ENCODE data around the gene BUB3. TPM values are rescaled to one million over a fixed set of nuclear protein-coding genes. Genes with fewer than 3 reads are reported as not detected.
A peak's percentile ranks its signal among the peaks of the same experiment; 100 is the strongest.
"Not testable (repeated sequence)": the region's sequence is repeated elsewhere in the genome, so short reads cannot be mapped to it uniquely, and the experiment has no call there.

The BUB3 gene
- total RNA-seq, 2 donors from 2014 or later, result 163 to 226 TPM

GRCh38 chr10:123154711-123155505, 706 bp downstream of the BUB3 start:
- Mint-ChIP-seq H3K36me3 (peaks cover 36% of the 10 kb centered on the region), H3K4me3 (peak overlapping the region; percentile 97), H3K4me1 (ENCODE audit: low read depth in 2 of 2) (peaks cover 39 to 52% of the 10 kb centered on the region in 2 donors), H3K9me3 (no peaks in the 10 kb centered on the region), H3K27me3 (peaks cover 7 to 8% of the 10 kb centered on the region in 2 donors), H3K27ac (peak overlapping the region; percentile 98)
- DNase-seq (ENCODE audit: low spot score) (peak; percentile 87), ATAC-seq (peak; percentile 71 to 78)

- Mint-ChIP-seq H3K4me3 (peak overlapping the region; percentile 97), H3K4me1 (ENCODE audit: low read depth in 2 of 2) (peaks cover 47 to 63% of the 10 kb centered on the region in 2 donors), H3K27ac (peak overlapping the region; percentile 17 to 98), H3K27me3 (peaks cover 7 to 8% of the 10 kb centered on the region in 2 donors), H3K36me3 (peaks cover 36% of the 10 kb centered on the region), H3K9me3 (no peaks in the 10 kb centered on the region)
- DNase-seq (ENCODE audit: low spot score) (no peak), ATAC-seq (no peak)
Observed at GRCh38 chr10:123156078-123156477, 1.9 kb downstream of the BUB3 start.

DNA sequence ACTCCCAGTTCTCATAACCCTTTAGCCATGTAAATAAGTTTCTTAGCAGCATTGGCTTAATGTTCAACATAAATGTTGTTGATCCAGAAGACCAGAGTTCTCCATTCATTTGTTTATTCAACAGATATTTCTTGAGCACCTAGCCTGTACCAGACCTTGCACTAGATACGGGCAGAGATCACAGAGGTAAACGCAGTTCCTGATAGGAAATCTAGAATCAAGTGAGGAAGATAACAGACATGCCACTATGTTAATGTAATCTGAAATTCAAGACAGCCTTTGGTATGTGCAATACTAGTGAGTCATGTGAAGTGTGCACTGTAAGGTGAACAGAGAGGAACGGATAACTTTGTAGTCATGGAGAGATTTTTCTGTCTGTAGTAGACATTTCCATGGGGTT, 3.0 kb downstream of the BUB3 start:
- peaks cover 43% of the 10 kb centered on the region for H3K36me3 Mint-ChIP-seq
- H3K4me3 Mint-ChIP-seq, result peak overlapping the region; percentile 97
- no peaks in the 10 kb centered on the region for H3K9me3 Mint-ChIP-seq
- no peak for ATAC-seq
- peaks cover 5 to 6% of the 10 kb centered on the region in 2 donors for H3K27me3 Mint-ChIP-seq
- DNase-seq (ENCODE audit: low spot score), result no peak
- peaks cover 47 to 68% of the 10 kb centered on the region in 2 donors for H3K4me1 Mint-ChIP-seq (ENCODE audit: low read depth in 2 of 2)
- peak overlapping the region in 1 of 2 donors; percentile 98 for H3K27ac Mint-ChIP-seq

- ATAC-seq (no peak), DNase-seq (ENCODE audit: low spot score) (no peak)
- H3K27ac Mint-ChIP-seq, result peak overlapping the region; percentile 79 to 83
- H3K4me1 Mint-ChIP-seq (ENCODE audit: low read depth in 2 of 2), result peaks cover 51 to 63% of the 10 kb centered on the region in 2 donors
- peaks cover 47% of the 10 kb centered on the region for H3K36me3 Mint-ChIP-seq
- H3K4me3 Mint-ChIP-seq, result peak overlapping the region; percentile 97
- no peaks in the 10 kb centered on the region for H3K27me3 Mint-ChIP-seq
- no peaks in the 10 kb centered on the region for H3K9me3 Mint-ChIP-seq
Observed at GRCh38 chr10:123158682-123159081, 4.5 kb downstream of the BUB3 start.

- Mint-ChIP-seq H3K4me1 (ENCODE audit: low read depth in 2 of 2) (peaks cover 43 to 53% of the 10 kb centered on the region in 2 donors), H3K4me3 (peak overlapping the region; percentile 36), H3K27ac (peak overlapping the region; percentile 79 to 83), H3K27me3 (no peaks in the 10 kb centered on the region), H3K9me3 (no peaks in the 10 kb centered on the region), H3K36me3 (peaks cover 47% of the 10 kb centered on the region)
- no peak for DNase-seq (ENCODE audit: low spot score)
- peak in 1 of 2 donors; percentile 78 for ATAC-seq
Observed at GRCh38 chr10:123160311-123160980, 6.2 kb downstream of the BUB3 start.

DNA sequence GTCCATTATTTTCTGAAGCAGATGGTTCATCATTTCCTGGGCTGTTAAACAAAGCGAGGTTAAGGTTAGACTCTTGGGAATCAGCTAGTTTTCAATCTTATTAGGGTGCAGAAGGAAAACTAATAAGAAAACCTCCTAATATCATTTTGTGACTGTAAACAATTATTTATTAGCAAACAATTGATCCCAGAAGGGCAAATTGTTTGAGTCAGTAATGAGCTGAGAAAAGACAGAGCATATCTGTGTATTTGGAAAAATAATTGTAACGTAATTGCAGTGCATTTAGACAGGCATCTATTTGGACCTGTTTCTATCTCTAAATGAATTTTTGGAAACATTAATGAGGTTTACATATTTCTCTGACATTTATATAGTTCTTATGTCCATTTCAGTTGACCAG, 10.1 kb downstream of the BUB3 start:
- no peaks in the 10 kb centered on the region for H3K9me3 Mint-ChIP-seq
- no peak for ATAC-seq
- no peak overlapping the region for H3K4me3 Mint-ChIP-seq
- DNase-seq (ENCODE audit: low spot score), result no peak
- H3K27me3 Mint-ChIP-seq, result no peaks in the 10 kb centered on the region
- no peak overlapping the region for H3K27ac Mint-ChIP-seq
- peaks cover 19 to 24% of the 10 kb centered on the region in 2 donors for H3K4me1 Mint-ChIP-seq (ENCODE audit: low read depth in 2 of 2)
- peaks cover 27% of the 10 kb centered on the region for H3K36me3 Mint-ChIP-seq

DNA sequence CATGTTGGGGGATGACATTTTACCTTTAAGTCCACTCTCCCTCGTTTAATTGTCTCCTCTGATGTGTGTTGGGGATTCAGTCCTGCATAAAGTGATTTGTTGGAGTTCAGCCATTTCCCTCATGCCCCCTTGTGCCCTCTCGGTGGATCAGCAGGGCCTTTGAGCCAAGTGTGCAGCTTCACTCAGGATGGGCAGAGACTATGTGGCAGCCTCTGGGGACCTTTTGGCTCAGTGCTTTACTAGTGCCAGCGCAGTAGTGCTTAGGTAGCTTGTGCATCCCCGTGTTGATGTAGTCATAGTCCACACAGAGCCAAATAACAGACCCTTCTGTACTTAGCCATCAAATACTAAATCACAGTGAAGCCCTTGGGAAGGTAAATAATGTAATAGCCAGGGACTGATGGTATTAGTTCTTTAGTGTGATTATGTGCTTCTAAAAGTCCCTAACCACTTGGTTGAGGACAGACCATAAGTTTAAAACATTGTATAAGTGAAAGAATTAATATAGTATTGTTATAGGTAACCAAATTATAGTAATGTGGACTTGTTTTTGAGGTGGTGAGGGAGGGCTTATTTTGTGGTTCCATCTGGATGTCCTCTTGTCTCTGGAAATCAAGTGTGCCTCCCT, 11.4 kb downstream of the BUB3 start:
- H3K36me3 Mint-ChIP-seq, result peaks cover 27% of the 10 kb centered on the region
- no peak for DNase-seq (ENCODE audit: low spot score)
- no peak overlapping the region for H3K4me3 Mint-ChIP-seq
- ATAC-seq, result no peak
- no peaks in the 10 kb centered on the region for H3K27me3 Mint-ChIP-seq
- no peak overlapping the region for H3K27ac Mint-ChIP-seq
- no peaks in the 10 kb centered on the region for H3K9me3 Mint-ChIP-seq
- H3K4me1 Mint-ChIP-seq (ENCODE audit: low read depth in 2 of 2), result peaks cover 10 to 20% of the 10 kb centered on the region in 2 donors

GRCh38 chr10:123166618-123167017, 12.4 kb downstream of the BUB3 start:
- no peak overlapping the region for H3K27ac Mint-ChIP-seq
- peaks cover 1 to 15% of the 10 kb centered on the region in 2 donors for H3K4me1 Mint-ChIP-seq (ENCODE audit: low read depth in 2 of 2)
- no peak overlapping the region for H3K4me3 Mint-ChIP-seq
- ATAC-seq, result no peak
- H3K9me3 Mint-ChIP-seq, result no peaks in the 10 kb centered on the region
- H3K27me3 Mint-ChIP-seq, result no peaks in the 10 kb centered on the region
- peaks cover 24% of the 10 kb centered on the region for H3K36me3 Mint-ChIP-seq
- DNase-seq (ENCODE audit: low spot score), result no peak

DNA sequence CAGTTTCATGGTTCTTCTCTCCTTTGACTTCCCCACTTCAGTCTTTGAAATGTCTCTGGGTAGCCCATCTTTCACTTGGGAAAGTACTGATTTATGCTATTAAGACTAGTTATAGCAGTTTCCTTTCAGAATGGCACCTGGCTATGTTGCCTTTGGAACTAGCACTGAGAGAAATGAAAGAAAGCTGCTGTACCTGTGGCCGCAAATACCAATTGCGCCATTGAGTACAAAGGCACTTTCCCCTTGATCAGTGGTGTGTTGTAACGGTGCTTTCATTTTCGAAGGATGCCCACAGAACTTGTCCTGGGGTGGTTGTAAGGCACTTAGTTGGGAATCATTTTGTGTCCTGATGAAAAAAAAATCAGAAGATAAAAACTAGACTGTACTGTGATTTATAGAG, 16.8 kb downstream of the BUB3 start:
- ATAC-seq (no peak), DNase-seq (ENCODE audit: low spot score) (no peak)
- Mint-ChIP-seq H3K27me3 (no peaks in the 10 kb centered on the region), H3K9me3 (no peaks in the 10 kb centered on the region), H3K27ac (no peak overlapping the region), H3K4me1 (ENCODE audit: low read depth in 2 of 2) (peaks cover 5 to 12% of the 10 kb centered on the region in 2 donors), H3K36me3 (peaks cover 20% of the 10 kb centered on the region), H3K4me3 (no peak overlapping the region)

DNA sequence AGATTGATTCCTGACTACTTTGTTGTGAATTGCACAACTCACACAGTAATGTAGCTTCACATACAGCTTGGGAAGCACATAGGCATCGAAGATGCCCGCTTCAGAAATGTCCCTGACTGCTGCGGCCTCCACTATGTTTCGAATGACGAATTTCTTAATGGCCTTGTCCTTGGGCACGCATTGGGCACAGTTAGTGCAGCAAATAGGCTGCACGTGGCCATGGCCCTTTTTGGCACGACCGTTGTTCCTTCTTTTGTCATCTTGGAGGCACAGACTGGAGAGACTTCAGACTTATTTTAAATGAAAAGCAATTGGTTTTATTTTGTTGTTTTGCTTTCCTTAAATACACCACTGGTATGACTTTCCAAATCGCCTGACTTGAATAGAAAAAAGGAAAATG, 17.4 kb downstream of the BUB3 start:
- not testable (repeated sequence) for DNase-seq (ENCODE audit: low spot score); H3K4me3 Mint-ChIP-seq; H3K4me1 Mint-ChIP-seq (ENCODE audit: low read depth in 2 of 2); H3K27ac Mint-ChIP-seq; ATAC-seq; H3K27me3 Mint-ChIP-seq; H3K9me3 Mint-ChIP-seq
- H3K36me3 Mint-ChIP-seq, result peaks cover 20% of the 10 kb centered on the region

DNA sequence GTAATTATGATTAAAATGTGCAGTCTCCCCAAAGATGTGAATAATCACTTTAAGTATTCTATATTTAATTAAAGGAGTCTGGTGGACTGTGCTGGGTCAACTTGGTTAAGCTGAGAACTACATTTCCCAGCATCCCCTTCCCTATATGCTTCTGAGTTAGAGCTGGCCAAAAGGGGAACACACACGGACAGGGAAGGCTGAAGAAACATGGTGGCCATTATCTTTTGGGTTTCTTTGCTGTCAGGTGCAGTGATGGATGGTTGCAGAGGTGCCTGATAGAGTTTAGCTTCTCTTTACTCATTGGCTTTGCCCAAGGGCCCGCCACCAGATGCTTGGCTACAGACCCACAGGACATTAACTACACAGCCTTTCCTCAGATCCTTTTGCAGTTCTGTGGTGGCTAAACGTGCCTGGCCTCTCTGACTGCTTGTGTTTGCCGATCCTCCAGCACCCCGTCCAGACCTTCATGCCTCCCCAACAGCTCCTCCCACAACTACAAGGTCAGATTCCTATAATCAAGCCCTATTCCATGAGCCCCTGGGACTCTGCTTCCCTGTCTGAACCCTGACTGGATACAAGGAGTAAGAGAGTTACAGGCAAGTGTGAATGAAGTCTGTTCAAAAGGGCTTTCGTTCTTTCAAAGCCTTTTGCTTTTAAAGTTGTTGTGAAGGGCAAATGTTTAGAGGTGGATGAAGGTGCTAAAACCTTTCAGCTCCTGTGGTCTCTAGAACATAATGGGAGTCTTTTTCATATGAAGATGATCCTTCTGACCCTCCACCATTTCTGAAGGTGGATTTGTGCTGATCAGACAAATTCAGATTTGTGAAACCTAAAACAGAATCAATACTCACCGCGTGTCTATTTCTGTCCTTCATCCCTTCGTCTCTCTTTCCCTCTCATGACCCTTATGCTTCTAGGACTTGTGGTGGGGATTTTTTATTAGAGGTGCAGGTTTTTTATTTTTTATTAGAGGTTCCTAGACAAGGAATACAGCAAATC, 21.5 kb downstream of the BUB3 start:
- Mint-ChIP-seq H3K4me3 (no peak overlapping the region), H3K36me3 (peaks cover 27% of the 10 kb centered on the region), H3K4me1 (ENCODE audit: low read depth in 2 of 2) (peaks cover 5 to 10% of the 10 kb centered on the region in 2 donors), H3K27me3 (no peaks in the 10 kb centered on the region), H3K27ac (no peak overlapping the region), H3K9me3 (peaks cover 2% of the 10 kb centered on the region)
- DNase-seq (ENCODE audit: low spot score) (no peak), ATAC-seq (no peak)

GRCh38 chr10:123178390-123178789, 24.2 kb downstream of the BUB3 start:
- H3K27ac Mint-ChIP-seq; H3K4me3 Mint-ChIP-seq; H3K27me3 Mint-ChIP-seq; H3K9me3 Mint-ChIP-seq; ATAC-seq; DNase-seq (ENCODE audit: low spot score): not testable (repeated sequence)
- Mint-ChIP-seq H3K4me1 (ENCODE audit: low read depth in 2 of 2) (peaks cover 5 to 10% of the 10 kb centered on the region in 2 donors), H3K36me3 (peaks cover 33% of the 10 kb centered on the region)
